DOHH2 (cell line): ENCODE measurements around the gene CAV1.

Experiments
- EZH2phosphoT487 ChIP-seq: fragments of 200-600 bp; sonication (generic); IDR thresholded peaks from 2 replicates; pipeline ENCODE4 v1.6.1; 2017; ENCODE audit warnings: borderline replicate concordance, mild to moderate bottlenecking, antibody characterized with exemption, low read length, moderate library complexity, mixed read lengths
- TF ChIP-seq, protein P1 (sequence below): fragments of 200-600 bp; sonication (generic); IDR thresholded peaks from one replicate; pipeline ENCODE4 v1.5.1; 2014; ENCODE audit warnings: antibody characterized with exemption, mild to moderate bottlenecking, low read depth, low read length; ENCODE audit not compliant: poor library complexity, severe bottlenecking

- TF ChIP-seq, protein P1, sequence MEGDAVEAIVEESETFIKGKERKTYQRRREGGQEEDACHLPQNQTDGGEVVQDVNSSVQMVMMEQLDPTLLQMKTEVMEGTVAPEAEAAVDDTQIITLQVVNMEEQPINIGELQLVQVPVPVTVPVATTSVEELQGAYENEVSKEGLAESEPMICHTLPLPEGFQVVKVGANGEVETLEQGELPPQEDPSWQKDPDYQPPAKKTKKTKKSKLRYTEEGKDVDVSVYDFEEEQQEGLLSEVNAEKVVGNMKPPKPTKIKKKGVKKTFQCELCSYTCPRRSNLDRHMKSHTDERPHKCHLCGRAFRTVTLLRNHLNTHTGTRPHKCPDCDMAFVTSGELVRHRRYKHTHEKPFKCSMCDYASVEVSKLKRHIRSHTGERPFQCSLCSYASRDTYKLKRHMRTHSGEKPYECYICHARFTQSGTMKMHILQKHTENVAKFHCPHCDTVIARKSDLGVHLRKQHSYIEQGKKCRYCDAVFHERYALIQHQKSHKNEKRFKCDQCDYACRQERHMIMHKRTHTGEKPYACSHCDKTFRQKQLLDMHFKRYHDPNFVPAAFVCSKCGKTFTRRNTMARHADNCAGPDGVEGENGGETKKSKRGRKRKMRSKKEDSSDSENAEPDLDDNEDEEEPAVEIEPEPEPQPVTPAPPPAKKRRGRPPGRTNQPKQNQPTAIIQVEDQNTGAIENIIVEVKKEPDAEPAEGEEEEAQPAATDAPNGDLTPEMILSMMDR: no peak
- no peak for TF ChIP-seq EZH2phosphoT487
Observed at GRCh38 chr7:116607299-116607698, 82.5 kb downstream of the CAV1 start.
